H54 (cell line): ENCODE data around the gene PTGS1.

Experiments used
- DNase-seq: peaks from one replicate; pipeline ENCODE4 v3.0.0; 2011; ENCODE audit warnings: low spot score, mixed read lengths; ENCODE audit not compliant: insufficient read length
- FAIRE-seq: peaks from 3 replicates; lab custom pipeline; 2011; peaks lifted over from hg19 to GRCh38; lab: Jason Lieb, UNC
- POLR2A ChIP-seq: IDR thresholded peaks from 2 replicates; pipeline ENCODE4 v1.6.1; 2011; ENCODE audit warnings: low read depth, mild to moderate bottlenecking, low read length

Gene PTGS1

GRCh38 chr9:122337556-122337929, 33.3 kb upstream of the PTGS1 start:
- FAIRE-seq = no peak
- no peak for TF ChIP-seq POLR2A
- no peak for DNase-seq

- FAIRE-seq = no peak
- no peak for TF ChIP-seq POLR2A
- DNase-seq = no peak
Observed at GRCh38 chr9:122338536-122338935, 32.3 kb upstream of the PTGS1 start.

GRCh38 chr9:122338994-122339393, 31.8 kb upstream of the PTGS1 start:
- no peak for FAIRE-seq
- no peak for DNase-seq
- TF ChIP-seq POLR2A = no peak

GRCh38 chr9:122339579-122339978, 31.2 kb upstream of the PTGS1 start:
- FAIRE-seq (no peak), DNase-seq (no peak)
- TF ChIP-seq POLR2A = no peak

- DNase-seq (no peak), FAIRE-seq (no peak)
- no peak for TF ChIP-seq POLR2A
Observed at GRCh38 chr9:122340161-122340560, 30.7 kb upstream of the PTGS1 start.

- FAIRE-seq (no peak), DNase-seq (no peak)
- no peak for TF ChIP-seq POLR2A
Observed at GRCh38 chr9:122342323-122343050, 28.3 kb upstream of the PTGS1 start.

GRCh38 chr9:122346478-122347347, 24.1 kb upstream of the PTGS1 start:
- DNase-seq (no peak), FAIRE-seq (no peak)
- 0 out of 2 replicates have a peak, but pooled peaks have one; percentile 7 for TF ChIP-seq POLR2A

GRCh38 chr9:122347348-122348287, 23.2 kb upstream of the PTGS1 start:
- DNase-seq (no peak), FAIRE-seq (no peak)
- TF ChIP-seq POLR2A = no peak

- no peak for TF ChIP-seq POLR2A
- FAIRE-seq = no peak
- DNase-seq = no peak
Observed at GRCh38 chr9:122348288-122348777, 22.5 kb upstream of the PTGS1 start.

- no peak for TF ChIP-seq POLR2A
- DNase-seq (no peak), FAIRE-seq (no peak)
Observed at GRCh38 chr9:122348791-122349190, 22.0 kb upstream of the PTGS1 start.

GRCh38 chr9:122349201-122349600, 21.6 kb upstream of the PTGS1 start:
- DNase-seq (no peak), FAIRE-seq (no peak)
- TF ChIP-seq POLR2A = no peak

- peak; percentile 99 for DNase-seq
- no peak for TF ChIP-seq POLR2A
- peak; percentile 86 for FAIRE-seq
Observed at GRCh38 chr9:122350577-122351355, 20.1 kb upstream of the PTGS1 start.

- no peak for TF ChIP-seq POLR2A
- DNase-seq = no peak
- FAIRE-seq = no peak
Observed at GRCh38 chr9:122354536-122355199, 16.2 kb upstream of the PTGS1 start.
